Cardiac fibroblast (primary cell): ENCODE data around the gene CTIF.

Experiments used
- DNase-seq, 2 donors: peaks; one replicate each; pipeline versions ENCODE4 v3.0.0 to v3.0.0-alpha.2; 2010; ENCODE audit warnings: low read depth in 2 of 2
- H3K4me3 ChIP-seq, 2 donors: replicated peaks in 1 of 2; 1 replicate in 1 of 2; 2 replicates in 1 of 2; pipeline ENCODE4 v1.5.1; 2011; ENCODE audit warnings: low read depth in 2 of 2, low read length in 2 of 2, mild to moderate bottlenecking in 2 of 2, moderate library complexity in 1 of 2
- TF ChIP-seq, protein P1 (sequence below): IDR thresholded peaks from one replicate; pipeline ENCODE4 v1.5.1; 2011; ENCODE audit warnings: low read depth, mild to moderate bottlenecking, low read length, inconsistent platforms

The CTIF gene

DNA sequence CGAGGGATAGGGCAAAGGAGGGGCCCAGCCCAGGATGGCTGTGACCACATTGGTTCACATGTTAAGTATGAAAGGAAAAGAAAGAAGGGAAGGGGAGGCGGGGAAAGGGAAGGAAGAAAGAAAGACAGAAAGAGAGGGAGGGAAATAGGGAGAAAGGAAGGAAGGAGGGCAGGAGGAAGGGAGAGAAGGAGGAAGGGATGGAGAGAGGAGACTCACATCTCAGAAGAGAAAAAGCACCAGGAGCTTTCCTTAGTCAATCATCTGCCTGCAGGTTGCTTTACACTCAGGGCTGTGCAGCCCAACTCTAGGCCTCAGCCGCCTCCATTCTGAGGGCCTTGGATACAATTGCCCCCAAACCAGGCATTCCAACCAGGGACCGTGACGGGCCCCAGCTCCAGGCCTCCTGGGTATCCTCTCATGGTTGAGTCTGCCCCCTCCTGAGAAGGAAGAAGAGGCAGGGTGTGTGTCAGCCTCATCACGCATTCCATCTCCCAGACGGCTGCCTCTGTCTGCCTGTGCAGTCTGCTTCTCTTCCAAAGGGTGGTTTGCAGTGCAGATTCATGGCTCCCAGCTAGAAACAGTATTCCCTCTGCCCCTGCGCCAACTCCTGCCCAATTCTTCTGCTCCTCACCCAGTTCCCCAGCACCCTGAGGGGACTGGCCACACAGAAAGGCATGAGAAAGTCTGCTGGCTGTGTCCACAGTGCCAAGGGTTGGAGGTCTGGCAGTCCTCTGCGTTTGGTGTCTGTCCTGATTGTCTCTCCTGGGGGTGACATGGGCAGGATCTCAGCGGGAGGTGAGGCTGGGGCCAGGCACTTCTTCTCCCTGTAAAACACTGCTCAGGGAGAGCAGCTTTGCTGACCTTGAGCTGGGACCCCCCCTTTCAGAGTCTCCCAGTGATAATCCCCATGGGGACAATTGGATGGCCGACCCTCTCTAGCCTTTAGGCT, 248.6 kb downstream of the CTIF start:
- TF ChIP-seq, protein P1, sequence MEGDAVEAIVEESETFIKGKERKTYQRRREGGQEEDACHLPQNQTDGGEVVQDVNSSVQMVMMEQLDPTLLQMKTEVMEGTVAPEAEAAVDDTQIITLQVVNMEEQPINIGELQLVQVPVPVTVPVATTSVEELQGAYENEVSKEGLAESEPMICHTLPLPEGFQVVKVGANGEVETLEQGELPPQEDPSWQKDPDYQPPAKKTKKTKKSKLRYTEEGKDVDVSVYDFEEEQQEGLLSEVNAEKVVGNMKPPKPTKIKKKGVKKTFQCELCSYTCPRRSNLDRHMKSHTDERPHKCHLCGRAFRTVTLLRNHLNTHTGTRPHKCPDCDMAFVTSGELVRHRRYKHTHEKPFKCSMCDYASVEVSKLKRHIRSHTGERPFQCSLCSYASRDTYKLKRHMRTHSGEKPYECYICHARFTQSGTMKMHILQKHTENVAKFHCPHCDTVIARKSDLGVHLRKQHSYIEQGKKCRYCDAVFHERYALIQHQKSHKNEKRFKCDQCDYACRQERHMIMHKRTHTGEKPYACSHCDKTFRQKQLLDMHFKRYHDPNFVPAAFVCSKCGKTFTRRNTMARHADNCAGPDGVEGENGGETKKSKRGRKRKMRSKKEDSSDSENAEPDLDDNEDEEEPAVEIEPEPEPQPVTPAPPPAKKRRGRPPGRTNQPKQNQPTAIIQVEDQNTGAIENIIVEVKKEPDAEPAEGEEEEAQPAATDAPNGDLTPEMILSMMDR, result no peak
- no peak overlapping the region for H3K4me3 ChIP-seq
- no peak for DNase-seq

DNA sequence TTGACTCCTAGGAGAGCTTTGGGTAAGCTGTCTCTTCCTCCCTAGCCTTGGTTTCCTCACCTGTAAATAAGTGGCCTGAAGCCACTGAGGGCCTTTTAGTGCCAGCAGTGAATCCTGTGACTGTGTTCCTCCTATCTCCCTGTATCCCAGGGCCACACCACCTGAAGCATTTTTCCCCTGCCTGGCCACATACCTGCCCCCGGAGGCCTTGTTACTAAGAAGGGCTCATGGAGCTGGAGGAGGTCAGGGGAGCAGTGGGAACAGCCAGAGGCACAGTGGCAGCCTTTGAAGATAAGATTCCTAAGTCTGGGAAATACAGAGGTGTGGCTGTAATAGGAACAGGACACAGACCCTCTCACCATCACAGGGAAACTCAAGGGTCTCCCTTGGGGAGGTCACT, 249.5 kb downstream of the CTIF start:
- no peak for DNase-seq
- TF ChIP-seq, protein P1, result no peak
- no peak overlapping the region for H3K4me3 ChIP-seq

DNA sequence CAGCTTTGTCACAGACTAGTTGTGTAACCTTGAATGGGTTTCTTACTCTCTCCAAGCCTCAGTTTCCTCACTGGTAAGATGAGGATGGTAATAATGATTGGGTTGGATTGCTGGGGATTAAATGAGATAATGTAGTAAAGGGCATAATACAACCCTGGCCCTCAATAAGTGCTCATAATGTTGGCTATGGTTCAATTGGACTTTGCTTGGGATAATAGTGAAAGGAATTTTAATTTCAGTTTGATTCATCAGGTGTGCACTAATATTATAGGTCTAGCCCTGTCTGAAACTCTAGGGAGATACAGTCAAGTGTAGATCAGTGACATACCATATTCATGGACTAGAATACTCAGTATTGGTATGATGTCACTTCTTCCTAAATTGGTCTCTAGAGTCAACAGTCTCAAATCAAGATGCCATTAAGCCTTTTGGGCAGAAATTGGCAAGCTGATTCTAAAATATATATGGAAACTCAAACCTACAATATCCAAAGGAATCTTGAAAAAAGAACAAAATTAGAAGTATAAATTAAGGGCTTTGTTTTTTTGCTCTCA, 250.5 kb downstream of the CTIF start:
- DNase-seq, result no peak
- TF ChIP-seq, protein P1, result no peak
- no peak overlapping the region for H3K4me3 ChIP-seq

DNA sequence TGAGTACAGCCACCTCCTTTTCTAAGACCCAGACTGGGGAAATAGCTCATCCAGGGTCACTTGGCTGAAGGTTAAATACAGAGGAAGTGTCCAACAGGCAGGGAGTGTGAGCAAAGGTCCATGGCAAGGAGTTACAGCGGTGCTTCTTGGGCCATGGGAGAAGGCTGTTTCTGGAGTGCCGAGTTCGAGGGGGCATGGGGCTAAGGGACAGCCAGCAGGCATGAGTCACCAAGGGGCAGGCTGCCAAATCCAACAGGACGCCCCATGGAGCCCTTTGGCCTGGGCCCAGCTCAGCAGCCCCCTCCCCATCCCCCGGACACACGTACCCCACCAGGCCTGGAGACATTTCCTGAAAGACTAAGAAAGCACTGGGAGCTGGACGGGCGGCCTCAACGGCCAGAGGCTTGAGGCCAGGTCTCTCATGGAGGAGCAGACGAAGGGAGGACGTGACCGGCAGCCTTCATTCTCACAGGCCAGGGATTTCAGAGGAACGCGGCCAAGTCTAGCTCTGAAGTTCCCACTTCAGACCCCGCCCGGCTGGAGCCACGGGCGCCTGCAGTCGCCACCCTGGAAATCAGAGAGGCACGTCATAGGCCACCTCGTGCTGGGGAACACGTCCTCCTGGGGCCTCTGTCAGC, 251.5 kb downstream of the CTIF start:
- TF ChIP-seq, protein P1, result no peak
- DNase-seq, result peak; percentile 49 to 76
- H3K4me3 ChIP-seq, result no peak overlapping the region

DNA sequence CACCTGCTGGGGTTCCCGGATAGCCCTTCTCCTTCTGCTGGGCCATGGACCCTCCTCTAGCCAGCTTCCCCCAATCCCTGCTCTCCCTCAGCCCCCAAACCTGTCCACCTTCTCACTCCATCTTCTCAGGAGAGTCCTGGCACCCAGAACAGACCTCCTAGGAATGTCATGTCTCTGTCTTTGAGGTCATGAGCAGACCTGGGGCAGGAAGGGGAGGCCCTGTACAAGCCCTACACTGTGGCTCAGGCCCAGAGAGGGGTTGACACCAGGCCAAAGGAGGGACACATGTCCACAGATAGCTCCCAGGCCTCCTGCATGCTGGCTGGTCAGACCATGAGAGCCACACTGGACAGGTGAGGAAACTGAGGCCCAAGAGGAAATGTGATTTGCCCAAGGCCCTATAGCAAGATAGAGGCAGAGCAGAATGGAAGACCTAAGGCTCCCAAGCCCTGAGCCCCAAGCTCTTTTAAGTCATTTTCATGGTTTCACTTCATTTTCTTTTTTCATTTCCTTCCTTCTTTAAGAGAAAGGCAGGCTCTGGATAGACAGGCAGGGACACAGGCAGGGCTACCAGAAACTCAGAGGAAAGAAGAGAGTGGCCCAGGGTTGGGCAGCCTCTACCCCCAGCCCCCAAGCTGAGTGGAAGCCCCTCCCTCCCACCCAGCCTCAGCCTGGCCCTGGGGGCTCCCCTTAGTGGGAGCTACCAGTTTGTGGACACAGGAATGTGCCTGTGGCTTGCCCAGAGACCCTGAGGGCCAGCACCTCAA, 252.2 kb downstream of the CTIF start:
- no peak overlapping the region for H3K4me3 ChIP-seq
- no peak for DNase-seq

DNA sequence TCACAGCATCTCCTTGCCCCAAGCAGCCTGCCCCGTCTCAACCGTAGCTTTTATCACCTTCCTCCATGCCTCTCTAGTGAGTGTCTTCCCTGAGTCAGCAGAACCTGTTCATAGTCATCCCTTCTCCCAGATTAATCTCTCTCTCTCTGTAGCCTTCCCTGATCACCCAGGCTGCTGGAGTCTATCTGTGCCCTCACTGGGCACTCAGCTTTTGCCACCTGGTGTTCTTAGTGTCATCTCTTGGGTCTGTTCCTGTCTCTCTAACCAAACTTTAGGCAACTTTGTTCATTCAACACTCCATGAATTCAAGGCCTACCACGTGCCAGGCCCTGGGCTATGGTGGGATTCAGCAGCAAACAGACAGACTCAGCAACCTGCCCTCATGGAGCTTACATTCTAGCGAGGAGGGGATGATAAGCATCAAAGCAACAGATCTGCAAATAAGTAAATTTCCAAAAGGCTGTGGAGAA, 252.8 kb downstream of the CTIF start:
- no peak for DNase-seq
- TF ChIP-seq, protein P1, result no peak

More for the DNA sequence above, 252.2 kb downstream of the CTIF start:
- TF ChIP-seq, protein P1, result no peak

More for the DNA sequence above, 252.8 kb downstream of the CTIF start:
- no peak overlapping the region for H3K4me3 ChIP-seq
